ENCODE data around the gene PLEKHM1. TPM values are rescaled to one million over a fixed set of nuclear protein-coding genes. Genes with fewer than 3 reads are reported as not detected.

The PLEKHM1 gene
- total and polyA plus RNA-seq, 2 donors (not counting 3 experiments of a cell fraction or from before 2014, with no cell fraction given), result 29.7 to 52.0 TPM

DNA sequence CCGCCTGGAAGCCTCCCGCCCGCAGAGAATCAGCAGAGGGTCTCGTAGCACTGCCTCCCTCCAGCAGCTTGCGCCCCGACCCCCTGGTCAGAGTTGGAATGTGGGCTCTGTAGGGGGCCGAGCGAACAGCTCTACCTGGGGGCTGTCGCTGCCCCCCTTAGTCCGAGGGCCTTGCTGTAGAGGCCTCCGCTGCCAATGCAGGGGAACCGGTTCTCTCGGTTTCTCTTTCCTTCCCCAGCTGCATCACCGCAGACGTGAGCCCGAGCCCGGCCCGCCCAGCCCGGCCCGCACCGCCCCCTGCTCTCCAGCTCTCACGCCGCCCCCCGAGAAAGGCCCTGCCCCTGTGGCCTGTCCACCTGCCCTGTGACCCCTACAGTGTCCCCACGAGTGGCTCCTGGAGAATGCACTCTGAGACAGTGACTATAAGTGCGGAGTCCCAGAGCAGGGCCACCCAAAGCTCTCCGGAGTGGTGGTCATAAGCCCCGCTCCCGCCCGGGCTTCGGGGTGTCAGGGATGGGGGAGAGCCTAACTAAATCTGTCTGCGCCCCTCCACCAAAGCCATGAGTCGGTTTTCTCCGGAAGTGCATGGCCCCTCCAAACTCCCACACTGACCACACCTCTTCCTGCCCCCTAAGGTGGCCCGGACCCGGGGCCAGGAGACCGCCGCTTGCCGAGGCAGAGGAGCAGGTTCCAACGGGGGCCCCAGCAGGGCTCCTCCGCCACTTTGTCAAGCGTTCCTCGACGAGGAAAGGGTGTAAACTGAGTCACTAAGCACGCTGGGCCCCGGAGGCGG, 59.6 kb downstream of the PLEKHM1 start:
- intact Hi-C loops (cut with micrococcal nuclease) (no loop called here), dilution Hi-C loops (cut with MboI; ENCODE audit: extremely low pct_ligation_motif_present, low sequenced_read_pairs) (no loop called here)
- H3K4me2 ChIP-seq (ENCODE audit: insufficient read depth, low read length), result peak overlapping the region; percentile 67
- DNase-seq (ENCODE audit: low read depth, low spot score) (no peak), FAIRE-seq (no peak)
- no peaks in the 10 kb centered on the region for H3K79me2 ChIP-seq (ENCODE audit: control insufficient read depth, insufficient read depth, low read length)
- ChIA-PET CTCF (interaction anchor here (1.2 kb wide), 1 partner anchor 15 kb away, joined by 5 read pairs; no protein-coding TSS in a partner anchor), POLR2A (no interaction called here)
- no peaks in the 10 kb centered on the region for H4K20me1 ChIP-seq (replicated peaks; ENCODE audit: control insufficient read depth, extremely low read depth, insufficient read depth, low read length)
- no peak overlapping the region for H3K9ac ChIP-seq (replicated peaks; ENCODE audit: extremely low read depth, insufficient read depth, low read length)
- H3K9me1 ChIP-seq (replicated peaks; ENCODE audit: control insufficient read depth, extremely low read depth, insufficient read depth, low read length), result no peaks in the 10 kb centered on the region
- no TSS peak for BruUV-seq (replicated peaks)
- peak overlapping the region in 1 of 3 experiments; percentile 70 for H3K4me3 ChIP-seq (replicated peaks in 1 of 3; ENCODE audit: insufficient read depth in 1 of 3, low read depth in 1 of 3, low read length in 3 of 3)
- H2AFZ ChIP-seq (ENCODE audit: low read depth, low read length), result no peak overlapping the region
- H3K27me3 ChIP-seq (ENCODE audit: control insufficient read depth in 2 of 2, insufficient read depth in 2 of 2, low read length in 2 of 2), result no peaks in the 10 kb centered on the region
- peaks cover 3% of the 10 kb centered on the region for H3K4me1 ChIP-seq (ENCODE audit: control insufficient read depth, extremely low read depth, insufficient read depth, low read length)
- no peaks in the 10 kb centered on the region for H3K9me3 ChIP-seq (replicated peaks; ENCODE audit: control insufficient read depth, insufficient read depth, low read length)
- H3K36me3 ChIP-seq (ENCODE audit: control insufficient read depth in 2 of 2, extremely low read depth in 1 of 2, insufficient read depth in 2 of 2, low read length in 2 of 2), result no peaks in the 10 kb centered on the region
- no peak overlapping the region for H3K27ac ChIP-seq (ENCODE audit: insufficient read depth, low read depth, low read length)
- TF ChIP-seq, protein P1, sequence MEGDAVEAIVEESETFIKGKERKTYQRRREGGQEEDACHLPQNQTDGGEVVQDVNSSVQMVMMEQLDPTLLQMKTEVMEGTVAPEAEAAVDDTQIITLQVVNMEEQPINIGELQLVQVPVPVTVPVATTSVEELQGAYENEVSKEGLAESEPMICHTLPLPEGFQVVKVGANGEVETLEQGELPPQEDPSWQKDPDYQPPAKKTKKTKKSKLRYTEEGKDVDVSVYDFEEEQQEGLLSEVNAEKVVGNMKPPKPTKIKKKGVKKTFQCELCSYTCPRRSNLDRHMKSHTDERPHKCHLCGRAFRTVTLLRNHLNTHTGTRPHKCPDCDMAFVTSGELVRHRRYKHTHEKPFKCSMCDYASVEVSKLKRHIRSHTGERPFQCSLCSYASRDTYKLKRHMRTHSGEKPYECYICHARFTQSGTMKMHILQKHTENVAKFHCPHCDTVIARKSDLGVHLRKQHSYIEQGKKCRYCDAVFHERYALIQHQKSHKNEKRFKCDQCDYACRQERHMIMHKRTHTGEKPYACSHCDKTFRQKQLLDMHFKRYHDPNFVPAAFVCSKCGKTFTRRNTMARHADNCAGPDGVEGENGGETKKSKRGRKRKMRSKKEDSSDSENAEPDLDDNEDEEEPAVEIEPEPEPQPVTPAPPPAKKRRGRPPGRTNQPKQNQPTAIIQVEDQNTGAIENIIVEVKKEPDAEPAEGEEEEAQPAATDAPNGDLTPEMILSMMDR (IDR thresholded peaks at IDR 0.05; ENCODE audit: extremely low read depth in 1 of 2, insufficient read depth in 1 of 2, low read depth in 1 of 2, low read length in 2 of 2), result no peak
- no peak for TF ChIP-seq MYC (IDR thresholded peaks at IDR 0.05; ENCODE audit: low read depth, low read length)
- TF ChIP-seq POLR2A (IDR thresholded peaks at IDR 0.05; ENCODE audit: low read depth, low read length), result no peak
- TF ChIP-seq, protein P2, sequence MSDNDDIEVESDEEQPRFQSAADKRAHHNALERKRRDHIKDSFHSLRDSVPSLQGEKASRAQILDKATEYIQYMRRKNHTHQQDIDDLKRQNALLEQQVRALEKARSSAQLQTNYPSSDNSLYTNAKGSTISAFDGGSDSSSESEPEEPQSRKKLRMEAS (IDR thresholded peaks at IDR 0.05; ENCODE audit: insufficient read depth, insufficient read length), result no peak
- TF ChIP-seq EZH2 (IDR thresholded peaks at IDR 0.05; ENCODE audit: borderline replicate concordance, low read depth, low read length, severe bottlenecking), result no peak
- no peak for TF ChIP-seq POLR2AphosphoS5 (IDR thresholded peaks at IDR 0.05; ENCODE audit: insufficient read depth, low read depth, low read length)
- no peak for TF ChIP-seq JUN (IDR thresholded peaks at IDR 0.05; ENCODE audit: borderline replicate concordance, insufficient read depth, insufficient read length, low read depth)
- TF ChIP-seq GATA2 (IDR thresholded peaks at IDR 0.05; ENCODE audit: insufficient read depth, insufficient read length, low read depth, low read length), result no peak
- TF ChIP-seq FOS (IDR thresholded peaks at IDR 0.05; ENCODE audit: borderline replicate concordance, insufficient read depth, low read length), result no peak

Measured in endothelial cell of umbilical vein (primary cell).